NCI-H2081 treated with DMSO at 0.1 percent for 48 hours (cell line): ENCODE measurements around the gene RABL6.
A peak's percentile ranks its signal among the peaks of the same experiment; 100 is the strongest.
"Not testable (repeated sequence)": the region's sequence is repeated elsewhere in the genome, so short reads cannot be mapped to it uniquely, and the experiment has no call there.

Source experiments
- DNase-seq: peaks from one replicate; lab custom pipeline; 2025; lab: John Stamatoyannopoulos, UW

Gene RABL6

DNA sequence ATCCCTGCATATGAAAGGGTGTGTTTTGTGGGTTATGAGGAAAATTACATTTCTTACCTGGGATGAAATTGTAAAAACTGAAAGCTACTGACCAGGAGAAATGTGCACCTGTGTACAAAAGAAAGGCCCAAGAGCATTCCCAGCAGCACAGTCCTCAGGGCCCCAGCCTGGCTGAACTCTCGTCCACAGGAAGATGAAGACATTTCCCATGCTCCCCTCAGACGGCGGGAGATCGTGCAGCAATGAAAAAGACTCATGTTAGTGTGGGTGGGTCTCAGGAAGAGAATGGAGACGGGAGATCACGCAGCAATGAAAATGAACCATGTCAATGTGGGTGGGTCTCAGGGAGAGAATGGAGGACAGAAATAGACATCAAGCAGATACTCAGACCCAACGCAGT is 30.8 kb upstream of the RABL6 start:
- DNase-seq = no peak

DNA sequence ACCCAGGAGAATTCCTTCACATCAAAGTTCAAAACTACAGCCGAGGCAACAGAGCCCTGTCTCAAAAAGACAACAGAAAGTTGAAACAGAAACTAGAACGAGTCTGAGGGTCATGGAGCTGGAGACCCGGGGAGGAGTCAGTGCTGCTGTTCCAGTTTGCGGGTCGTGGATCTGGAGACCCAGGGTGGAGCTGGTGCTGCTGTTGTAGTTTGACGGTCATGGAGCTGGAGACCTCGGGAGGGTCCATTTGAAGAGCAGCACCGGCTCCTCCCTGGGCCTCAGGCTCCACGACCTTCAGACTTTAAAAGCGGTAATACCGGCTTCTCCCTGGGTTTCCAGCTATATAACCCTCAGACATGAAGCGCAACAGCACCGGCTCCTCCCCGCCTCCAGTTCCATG is 30.4 kb upstream of the RABL6 start:
- DNase-seq = no peak

DNA sequence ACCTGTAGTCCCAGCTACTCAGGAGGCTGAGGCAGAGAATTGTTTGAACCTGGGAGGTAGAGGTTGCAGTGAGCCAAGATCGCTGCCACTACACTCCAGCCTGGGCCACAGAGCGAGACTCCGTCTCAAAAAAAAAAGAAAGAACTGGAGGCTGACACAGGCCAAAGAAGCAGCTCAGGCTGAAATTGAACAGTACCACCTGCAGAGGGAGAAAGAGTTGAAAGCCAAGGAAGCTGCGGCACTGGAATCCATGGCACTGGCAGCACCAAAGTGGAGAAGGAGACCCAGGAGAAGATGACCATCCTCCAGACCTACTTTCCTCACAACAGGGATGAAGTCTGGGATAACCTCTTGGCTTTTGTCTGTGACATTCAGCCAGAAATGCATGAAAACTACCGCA is 27.9 kb upstream of the RABL6 start:
- no peak for DNase-seq

DNA sequence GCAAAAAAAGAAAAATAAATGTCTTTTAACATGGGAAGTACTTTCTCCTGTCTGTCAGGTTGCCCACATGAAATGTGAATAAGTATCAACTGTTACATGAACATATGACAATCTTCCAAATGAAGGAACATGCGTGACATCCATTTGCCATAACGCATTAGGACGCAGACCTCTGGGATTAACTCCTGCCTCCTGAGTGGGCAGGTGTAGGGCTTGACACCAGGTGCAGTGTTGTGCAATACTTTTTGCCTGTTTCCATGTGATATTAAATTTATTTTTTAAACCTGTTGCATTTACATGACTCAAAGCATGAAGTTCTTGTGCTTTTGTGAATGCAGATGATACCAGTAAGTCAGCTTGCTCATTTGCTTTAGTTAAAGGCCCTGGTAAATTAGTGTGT is 25.3 kb upstream of the RABL6 start:
- no peak for DNase-seq

DNA sequence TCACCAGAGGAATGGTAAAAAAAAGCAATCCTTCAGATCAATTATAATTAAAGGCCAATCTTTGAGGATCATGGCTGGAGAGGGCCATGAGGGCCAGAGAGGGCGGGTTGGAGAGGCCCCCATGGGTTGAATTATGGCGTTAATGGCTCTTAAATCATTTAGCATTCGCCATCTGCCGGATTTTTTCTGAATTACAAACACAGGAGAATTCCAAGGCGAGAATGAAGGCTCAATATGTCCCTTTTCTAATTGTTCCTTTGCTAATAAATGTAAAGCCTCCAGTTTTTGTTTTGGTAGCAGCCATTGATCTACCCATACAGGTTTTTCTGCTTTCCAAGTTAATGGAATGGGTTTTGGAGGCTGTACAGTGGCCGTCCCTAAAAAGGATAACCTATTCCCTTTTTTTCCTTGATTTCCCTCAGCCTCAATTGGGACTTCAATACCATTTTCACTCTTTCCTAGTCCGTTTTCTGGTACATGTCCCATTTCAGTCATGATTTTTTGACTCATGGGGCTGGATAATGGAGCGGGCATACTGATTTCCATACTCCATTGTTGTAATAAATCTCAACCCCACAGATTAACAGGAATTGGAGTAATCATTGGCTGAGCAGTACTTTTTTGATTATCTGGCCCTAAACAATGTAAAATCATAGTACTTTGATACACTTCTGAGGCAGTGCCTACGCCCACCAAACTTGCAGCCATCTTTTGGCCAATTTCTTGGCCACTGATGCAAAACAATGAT is 23.3 kb upstream of the RABL6 start:
- no peak for DNase-seq

DNA sequence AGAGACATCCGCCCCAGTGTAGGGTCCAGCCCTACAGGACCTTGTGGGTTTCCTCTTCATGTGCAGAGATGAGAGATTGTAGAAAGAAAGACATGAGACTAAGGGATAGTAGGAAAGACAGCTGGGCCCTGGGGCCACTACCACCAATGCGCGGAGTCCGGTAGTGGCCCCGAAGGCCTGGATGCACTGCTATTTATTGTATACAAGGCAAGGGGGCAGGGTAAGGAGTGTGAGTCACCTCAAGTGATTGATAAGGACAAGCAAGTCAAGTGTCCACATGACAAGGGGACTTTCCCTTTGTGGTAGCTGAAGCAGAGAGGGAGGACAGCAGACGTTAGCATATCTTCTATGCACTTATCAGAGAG is 22.8 kb upstream of the RABL6 start:
- DNase-seq = no peak

DNA sequence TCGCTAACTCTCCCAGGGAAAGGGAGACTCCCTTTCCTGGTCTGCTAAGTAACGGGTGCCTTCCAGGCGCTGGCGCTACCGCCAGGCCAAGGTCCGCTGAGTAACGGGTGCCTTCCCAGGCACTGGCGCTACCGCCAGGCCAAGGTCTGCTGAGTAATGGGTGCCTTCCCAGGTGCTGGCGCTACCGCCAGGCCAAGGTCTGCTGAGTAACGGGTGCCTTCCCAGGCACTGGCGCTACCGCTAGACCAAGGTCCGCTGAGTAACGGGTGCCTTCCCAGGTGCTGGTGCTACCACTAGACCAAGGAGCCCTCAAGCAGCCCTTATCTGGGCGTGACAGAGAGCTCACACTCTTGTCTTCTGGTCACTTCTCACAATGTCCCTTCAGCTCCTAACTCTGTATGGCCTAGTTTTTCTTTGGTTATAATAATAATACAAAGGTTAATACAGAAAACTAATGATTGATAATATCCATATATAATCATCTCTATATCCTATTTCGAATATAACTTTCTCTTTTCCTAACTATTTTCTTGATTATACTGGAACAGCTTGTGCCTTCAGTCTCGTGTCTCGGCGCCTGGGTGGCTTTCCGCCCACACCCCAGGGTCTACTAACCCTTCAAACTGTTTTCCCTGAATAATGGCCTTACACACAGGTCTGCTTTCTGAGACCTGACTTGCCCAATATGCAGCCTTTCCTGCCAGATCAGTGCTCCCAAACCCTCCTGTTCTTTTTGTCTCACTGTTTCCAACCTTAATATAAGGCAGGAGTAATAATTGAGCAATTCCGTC is 22.0 kb upstream of the RABL6 start:
- not testable (repeated sequence) for DNase-seq

DNA sequence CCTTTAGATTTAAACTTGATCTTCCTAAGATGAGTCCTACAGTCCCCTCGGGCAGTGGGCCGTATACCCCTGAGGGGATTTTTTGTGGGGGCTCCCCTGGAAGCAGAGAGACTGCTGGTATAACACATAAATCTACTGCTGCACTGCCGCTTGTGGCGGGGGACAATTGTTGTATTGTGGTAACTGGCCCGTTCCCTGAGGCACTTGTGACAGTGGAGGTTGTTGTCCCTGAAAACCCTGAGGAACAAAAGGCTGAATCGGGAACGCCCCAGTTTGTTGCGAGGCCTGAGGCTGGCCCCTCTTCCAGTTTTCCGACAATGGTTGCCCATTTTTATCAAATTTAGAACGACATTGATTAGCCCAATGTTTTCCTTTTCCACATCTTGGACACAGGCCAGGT is 21.3 kb upstream of the RABL6 start:
- DNase-seq = no peak

DNA sequence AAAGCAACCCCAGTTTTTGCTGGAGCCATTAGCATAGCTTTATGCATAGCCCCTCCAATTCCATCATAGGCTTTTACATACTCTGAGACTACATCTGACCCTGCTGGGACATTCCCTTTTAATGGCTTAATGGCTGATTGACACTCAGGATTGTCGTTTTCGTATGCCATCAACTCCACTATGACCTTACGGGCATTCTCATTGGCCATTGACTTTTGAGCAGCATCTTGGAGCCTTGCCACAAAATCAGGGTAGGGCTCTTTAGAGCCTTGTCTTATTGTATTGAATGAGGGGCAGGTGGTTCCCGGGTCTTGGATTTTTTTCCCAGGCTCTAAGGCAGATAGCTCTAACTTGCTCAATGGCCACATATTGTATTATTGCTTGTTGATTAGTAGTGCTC is 20.8 kb upstream of the RABL6 start:
- not testable (repeated sequence) for DNase-seq

DNA sequence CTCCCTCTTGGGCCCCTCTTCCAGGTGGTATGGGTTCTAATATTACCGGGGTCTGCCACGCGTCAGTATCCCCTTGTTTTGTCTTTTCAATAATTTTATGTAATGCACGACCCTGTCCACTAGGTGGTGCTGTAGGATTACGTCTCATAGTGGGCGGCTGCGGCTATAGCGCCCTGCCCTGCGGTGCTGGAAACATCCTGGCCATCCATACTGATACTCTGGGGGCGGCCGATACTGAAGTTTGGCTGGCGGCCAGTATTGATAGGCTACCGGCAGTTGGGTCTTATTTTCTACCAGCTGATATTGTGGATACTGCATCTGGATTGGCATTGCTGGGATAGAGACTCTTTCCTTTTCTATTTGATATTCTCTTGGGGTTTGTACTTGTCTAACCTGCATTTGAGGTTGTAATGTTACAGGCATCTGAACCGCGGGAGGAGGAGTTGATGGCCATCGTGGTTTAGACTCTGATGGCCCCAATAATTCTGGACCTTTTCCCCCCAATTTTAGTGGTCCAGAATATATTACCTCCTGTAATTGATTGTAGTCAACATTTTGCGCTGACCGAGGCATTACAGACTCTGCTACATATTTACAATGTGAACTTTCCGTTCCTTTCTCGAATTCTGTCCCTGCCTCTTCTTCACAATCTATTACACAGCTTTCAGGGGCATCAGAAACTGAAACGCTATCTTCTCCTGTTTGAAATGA is 19.9 kb upstream of the RABL6 start:
- DNase-seq = no peak

DNA sequence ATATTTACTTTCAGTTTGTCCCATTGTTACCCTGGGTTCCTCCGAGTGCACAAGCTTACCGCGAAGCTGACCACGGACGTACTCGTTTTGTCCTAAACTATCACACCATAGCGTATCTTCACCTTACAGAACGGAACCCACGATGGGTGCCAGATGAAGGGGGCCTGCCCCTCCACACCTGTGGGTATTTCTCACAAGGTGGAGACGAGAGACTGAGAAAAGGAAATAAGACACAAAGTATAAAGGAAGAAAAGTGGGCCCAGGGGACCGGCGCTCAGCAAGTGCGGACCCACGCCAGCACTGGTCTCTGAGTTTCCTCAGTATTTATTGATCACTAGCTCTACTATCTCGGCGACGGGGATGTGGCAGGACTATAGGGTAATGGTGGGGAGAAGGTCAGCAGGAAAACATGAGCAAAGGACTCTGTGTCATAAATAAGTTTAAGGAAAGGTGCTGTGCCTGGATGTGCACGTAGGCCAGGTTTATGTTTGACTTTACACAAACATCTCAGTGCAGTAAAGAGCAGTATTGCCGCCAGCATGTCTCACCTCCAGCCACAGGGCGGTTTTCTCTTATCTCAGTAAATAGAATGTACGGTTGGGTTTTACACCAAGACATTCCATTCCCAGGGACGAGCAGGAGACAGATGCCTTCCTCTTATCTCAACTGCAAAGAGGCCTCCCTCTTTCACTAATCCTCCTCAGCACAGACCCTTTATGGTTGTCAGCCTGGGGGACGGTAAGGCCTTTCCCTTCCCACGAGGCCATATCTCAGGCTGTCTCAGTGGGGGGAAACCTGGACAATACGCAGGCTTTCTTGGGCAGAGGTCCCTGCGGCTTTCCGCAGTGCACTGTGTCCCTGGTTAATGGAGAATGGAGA is 18.9 kb upstream of the RABL6 start:
- DNase-seq = not testable (repeated sequence)

DNA sequence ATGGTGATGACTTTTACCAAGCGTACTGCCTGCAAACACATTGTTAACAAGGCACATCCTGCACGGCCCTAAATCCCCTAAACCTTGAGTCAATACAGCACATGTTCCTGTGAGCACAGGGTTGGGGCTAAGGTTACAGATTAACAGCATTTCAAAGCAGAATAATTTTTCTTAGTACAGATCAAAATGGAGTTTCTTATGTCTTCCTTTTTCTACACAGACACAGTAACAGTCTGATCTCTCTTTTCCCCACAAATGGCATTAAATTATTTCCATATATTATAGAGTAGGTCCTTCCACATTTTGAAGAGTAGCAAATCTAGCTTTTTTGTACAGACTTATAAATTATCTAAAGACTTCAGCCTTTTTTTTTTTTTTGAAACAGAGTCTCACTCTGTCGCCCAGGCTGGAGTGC is 18.2 kb upstream of the RABL6 start:
- no peak for DNase-seq

DNA sequence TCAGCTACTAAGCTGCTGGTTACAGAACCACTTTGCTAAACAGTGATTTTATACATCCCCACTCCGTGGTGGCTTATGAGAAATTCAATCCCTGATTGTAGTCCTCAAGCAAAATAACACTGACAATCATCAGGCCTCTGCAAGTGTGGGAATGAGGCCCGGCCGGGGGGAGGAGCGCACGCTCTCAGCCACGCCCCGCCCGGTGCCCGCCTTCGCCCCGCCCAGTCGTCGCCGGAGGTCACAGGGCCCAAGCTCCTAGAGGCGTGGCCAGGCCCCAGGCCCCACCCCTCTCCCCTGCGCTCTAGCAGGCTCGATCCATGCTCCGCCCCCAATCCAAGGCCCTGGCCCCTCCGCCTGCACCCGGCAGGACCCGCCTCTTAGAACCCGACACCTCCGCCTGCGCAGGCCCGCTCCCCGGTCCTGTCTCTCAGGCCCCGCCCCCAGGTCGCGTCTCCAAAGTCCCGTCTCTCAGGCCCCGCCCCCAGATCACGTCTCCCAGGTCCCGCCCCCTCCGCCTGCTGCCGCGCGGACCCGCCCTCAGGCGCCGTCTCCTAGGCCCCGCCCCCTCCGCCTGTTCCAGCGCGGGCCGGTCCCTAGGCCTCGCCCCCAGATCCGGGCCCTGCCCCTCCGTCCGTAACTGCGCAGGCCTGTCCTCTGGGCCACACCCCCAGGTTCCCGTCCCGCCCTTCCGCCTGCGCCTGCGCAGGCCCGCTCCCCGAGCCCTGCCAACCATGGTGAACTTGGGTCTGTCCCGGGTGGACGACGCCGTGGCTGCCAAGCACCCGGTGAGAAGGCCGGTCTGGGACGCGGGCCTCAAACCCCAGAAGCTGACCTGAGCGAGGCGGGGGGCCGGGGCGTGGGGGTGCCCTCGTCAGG is 16.9 kb upstream of the RABL6 start, which contains the start of gene TMEM141:
TSS of gene TMEM141 (plus strand) at position 705 of the 876 bp plus-strand sequence. CDS start at position 732, 27 bp downstream.
- DNase-seq = peak; percentile 89

DNA sequence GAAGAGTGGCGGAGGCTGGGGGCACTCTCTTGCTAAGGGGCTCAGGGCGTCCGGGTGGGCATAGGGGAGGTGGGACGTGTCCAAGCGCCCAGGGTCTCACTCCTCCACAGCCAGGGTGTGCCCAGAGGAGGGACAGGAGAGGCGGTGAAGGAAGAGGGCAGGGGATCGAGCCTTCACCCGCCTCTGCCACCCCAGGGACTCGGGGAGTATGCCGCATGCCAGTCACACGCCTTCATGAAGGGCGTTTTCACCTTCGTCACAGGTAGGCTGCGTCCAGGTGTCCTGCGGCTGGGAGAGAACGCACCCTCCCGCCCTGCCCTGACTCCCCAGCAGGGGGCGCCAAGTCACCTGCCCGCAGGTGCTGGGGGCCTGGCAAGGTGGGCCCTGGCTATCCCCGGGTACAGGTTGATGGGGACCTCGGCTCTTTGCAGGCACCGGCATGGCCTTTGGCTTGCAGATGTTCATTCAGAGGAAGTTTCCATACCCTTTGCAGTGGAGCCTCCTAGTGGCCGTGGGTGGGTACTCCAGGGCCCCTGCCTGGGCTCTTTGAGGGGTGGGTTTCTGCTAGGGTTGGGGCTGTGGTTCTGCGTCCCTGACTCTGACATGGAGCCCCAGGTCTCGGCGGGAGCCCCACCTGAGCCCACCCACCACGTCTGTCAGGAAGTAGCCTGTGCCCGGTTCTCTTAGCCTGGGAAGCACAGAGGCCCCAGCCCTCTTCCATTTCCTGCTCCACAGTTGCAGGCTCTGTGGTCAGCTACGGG is 16.1 kb upstream of the RABL6 start:
- no peak for DNase-seq

DNA sequence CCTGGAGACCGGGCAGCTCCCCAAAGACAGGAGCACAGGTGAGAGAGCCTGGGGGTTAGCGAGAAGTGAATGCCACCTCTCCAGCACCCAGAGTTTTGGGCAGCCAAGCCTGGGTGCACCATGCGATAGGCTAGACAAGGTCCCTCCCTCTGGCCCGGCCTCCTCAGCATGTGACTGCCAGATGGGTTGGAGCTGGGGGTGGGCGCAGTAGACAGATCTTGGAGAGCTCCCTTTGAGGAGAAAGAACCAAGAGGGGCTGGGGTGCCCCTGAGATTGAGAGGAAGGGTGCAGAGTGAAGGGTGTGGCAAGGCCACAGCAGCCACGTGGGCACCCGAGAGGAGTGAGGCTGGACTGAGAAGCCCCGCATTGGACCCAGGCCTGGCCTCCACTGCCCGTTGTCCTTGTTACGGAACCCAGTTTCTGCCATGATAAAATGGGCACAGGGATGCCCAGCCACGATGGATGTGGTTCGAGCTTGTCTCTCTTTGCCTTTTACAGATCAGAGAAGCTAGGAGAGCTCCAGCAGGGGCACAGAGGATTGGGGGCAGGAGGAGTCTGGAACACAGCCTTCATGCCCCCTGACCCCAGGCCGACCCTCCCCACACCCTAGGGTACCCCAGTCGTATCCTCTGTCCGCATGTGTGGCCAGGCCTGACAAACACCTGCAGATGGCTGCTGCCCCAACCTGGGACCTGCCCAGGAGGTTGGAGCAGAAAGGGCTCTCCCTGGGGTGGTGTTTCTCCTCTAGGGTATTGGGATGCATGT is 15.2 kb upstream of the RABL6 start:
- DNase-seq = no peak

DNA sequence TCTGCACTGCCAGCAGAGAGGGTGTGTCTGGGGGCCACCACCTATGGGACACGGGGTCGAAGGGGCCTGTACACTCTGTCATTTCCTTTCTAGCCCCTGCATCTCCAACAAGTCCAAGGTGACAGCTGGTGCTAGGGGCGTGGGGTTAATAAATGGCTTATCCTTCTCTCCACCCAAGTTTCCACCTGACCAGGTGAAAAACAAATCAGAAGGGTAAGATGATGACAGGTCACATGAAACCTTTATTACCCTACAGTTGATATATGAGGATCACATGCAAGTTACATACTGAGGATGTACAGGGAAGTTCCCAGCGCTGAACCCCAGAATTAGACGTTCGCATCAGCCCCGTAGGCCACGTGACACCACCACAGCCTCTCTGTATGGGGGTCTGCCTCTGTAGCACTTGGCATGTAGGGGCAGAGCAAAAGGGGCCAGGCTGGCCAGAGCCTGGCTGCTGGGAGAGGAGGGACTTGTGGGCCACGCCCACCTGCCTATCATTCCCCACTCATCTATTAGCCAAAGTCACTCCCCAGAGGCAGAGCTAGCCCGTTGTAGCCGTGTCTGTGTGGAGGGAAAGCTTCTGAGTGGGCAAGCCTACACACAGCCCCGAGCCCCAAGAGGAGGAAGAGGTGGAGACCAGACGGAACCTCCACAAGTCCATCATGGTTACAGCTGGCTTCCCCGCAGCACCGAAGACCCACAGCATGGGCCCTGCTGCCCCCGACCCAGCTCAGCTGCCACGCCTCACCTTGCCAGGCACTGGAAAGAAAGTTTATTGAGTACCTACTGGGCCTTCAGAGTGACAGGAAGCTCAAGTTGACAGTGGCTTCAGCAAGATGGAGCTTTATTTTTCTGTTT is 14.4 kb upstream of the RABL6 start:
- DNase-seq = no peak

DNA sequence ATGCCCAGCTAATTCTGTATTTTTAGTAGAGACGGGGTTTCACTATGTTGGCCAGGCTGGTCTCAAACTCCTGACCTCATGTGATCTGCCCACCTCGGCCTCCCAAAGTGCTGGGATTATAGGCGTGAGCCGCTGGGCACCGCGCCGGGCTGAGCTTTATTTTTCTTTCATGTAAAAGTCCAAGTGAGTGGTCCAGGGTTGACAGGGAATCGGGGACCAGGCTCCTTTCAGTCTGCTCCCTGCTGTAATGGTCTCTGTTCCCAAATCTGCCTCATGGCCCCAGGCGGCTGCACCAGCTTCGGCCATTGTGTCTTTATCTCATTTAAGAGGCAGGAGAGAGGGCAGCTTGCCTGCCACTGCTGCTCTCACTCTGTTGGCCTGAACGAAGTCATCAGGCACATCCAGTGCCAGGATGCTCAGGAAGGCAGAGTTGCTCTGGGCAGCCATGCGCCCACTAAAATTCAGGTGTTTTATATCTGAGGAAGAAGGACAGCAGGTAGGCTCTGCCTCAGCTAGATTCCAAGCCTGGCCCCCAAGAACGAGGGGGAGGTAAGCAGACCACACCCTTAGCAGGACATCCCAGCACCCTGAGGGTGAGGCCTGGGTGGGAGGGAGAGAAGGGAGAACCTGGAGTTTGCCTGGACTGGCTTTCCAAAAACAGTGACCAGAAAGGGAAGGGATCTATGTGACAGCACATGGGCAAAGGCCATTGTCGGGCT is 13.3 kb upstream of the RABL6 start:
- no peak for DNase-seq

DNA sequence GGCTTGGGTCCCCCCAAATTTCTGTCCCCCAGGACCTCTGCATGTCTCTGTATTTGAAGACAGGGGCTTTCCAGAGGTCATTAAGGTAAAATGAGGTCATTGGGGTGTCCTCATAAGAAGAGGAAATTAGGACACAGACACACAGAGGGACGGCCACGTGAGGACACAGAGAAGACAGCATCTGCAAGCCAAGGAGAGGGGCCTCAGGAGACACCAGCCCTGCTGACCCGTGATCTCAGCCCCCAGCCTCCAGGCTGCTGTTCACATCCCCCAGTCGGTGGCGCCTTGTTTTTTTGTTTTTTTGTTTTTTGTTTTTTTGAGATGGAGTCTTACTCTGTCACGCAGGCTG is 12.8 kb upstream of the RABL6 start:
- DNase-seq = no peak
